Measurements from ENCODE around the gene PARK7. TPM values are rescaled to one million over a fixed set of nuclear protein-coding genes. Genes with fewer than 3 reads are reported as not detected.

Gene PARK7
- total RNA-seq, 4 donors from 2014 or later, result 40.4 to 103 (median 82.8) TPM

DNA sequence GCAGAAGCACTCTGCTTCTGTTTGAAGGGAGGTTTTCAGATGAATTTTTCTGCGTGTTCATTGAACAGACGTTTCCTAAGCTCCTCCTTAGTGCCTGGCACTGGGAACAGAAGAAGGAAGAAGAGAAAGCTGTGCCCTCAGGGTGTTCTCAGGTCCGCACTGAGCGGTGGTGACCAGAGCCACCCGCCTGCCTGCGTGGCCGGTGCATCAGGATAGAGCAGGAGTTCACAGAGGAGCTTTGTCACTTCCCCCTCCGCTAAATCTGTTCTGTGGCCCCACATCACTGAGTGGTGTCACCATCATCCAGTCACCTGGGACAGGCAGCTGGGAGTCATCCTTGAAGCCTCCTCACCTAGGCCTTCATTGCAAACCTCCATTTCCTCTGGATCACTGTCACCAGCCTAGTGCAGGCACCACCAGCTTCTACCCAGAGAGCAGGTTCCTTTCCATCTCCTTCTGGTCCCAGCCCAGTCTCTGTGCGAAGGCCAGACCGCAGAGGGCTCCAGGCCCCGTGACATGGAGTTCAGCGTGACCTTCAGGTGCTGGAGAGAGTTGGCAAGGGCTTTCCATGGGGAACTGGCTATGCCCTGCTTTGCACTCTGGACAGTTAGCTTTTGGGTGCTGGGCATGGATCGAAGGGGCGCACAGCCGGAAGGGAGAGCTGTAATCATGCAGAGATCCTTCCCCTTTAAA lies 21.7 kb downstream of the PARK7 start:
- Histone ChIP-seq H3K27ac (no peak overlapping the region), H3K4me1 (peaks cover 0 to 8% (median 4%) of the 10 kb centered on the region in 4 donors), H3K36me3 (peaks cover 0 to 28% (median 13%) of the 10 kb centered on the region in 4 donors), H3K4me3 (no peak overlapping the region), H3K9me3 (no peaks in the 10 kb centered on the region), H3K27me3 (no peaks in the 10 kb centered on the region)
- intact Hi-C loops (cut with DNase I; ENCODE audit: low total_unique reads) (no loop called here), in situ Hi-C loops (cut with MboI; ENCODE audit: low pct_ligation_motif_present in 1 of 4, low pct_unique_long_range_greater_than_20kb in 1 of 4, low sequenced_read_pairs in 3 of 4) (loop anchor here in 2 of 4 donors (10.0 to 25.0 kb wide), 3 partner anchors 332 to 879 kb away; partner anchors contain the start of gene SLC45A1 (in 2 of the 2))
- TF ChIP-seq, protein P1, sequence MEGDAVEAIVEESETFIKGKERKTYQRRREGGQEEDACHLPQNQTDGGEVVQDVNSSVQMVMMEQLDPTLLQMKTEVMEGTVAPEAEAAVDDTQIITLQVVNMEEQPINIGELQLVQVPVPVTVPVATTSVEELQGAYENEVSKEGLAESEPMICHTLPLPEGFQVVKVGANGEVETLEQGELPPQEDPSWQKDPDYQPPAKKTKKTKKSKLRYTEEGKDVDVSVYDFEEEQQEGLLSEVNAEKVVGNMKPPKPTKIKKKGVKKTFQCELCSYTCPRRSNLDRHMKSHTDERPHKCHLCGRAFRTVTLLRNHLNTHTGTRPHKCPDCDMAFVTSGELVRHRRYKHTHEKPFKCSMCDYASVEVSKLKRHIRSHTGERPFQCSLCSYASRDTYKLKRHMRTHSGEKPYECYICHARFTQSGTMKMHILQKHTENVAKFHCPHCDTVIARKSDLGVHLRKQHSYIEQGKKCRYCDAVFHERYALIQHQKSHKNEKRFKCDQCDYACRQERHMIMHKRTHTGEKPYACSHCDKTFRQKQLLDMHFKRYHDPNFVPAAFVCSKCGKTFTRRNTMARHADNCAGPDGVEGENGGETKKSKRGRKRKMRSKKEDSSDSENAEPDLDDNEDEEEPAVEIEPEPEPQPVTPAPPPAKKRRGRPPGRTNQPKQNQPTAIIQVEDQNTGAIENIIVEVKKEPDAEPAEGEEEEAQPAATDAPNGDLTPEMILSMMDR (IDR thresholded peaks at IDR 0.05), result no peak
- TF ChIP-seq EP300 (IDR thresholded peaks at IDR 0.05; ENCODE audit: low read depth) (no peak), POLR2A (IDR thresholded peaks at IDR 0.05) (no peak), POLR2AphosphoS5 (IDR thresholded peaks at IDR 0.05) (no peak)
- WGBS, 2 donors (ENCODE audit: low coverage in 1 of 2), result 96% methylated on average over 15 of the region's 15 CpGs; no CpG with 5 or more reads in 1 of the 2 donors
- no peak for DNase-seq

DNA sequence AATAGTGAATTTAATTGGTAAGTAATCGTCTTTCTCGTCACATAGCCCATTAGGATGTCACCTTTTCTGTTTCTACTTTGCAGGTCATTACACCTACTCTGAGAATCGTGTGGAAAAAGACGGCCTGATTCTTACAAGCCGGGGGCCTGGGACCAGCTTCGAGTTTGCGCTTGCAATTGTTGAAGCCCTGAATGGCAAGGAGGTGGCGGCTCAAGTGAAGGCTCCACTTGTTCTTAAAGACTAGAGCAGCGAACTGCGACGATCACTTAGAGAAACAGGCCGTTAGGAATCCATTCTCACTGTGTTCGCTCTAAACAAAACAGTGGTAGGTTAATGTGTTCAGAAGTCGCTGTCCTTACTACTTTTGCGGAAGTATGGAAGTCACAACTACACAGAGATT lies 23.3 kb downstream of the PARK7 start:
- TF ChIP-seq POLR2AphosphoS5 (IDR thresholded peaks at IDR 0.05) (no peak), POLR2A (IDR thresholded peaks at IDR 0.05) (no peak), EP300 (IDR thresholded peaks at IDR 0.05; ENCODE audit: low read depth) (no peak)
- TF ChIP-seq, protein P1 (IDR thresholded peaks at IDR 0.05), result no peak
- peaks cover 0 to 8% (median 4%) of the 10 kb centered on the region in 4 donors for H3K4me1 ChIP-seq
- 89 to 92% methylated on average over 11 to 15 of the region's 15 CpGs for WGBS, 2 donors (ENCODE audit: low coverage in 1 of 2)
- no peaks in the 10 kb centered on the region for H3K27me3 ChIP-seq
- no peak overlapping the region for H3K4me3 ChIP-seq
- intact Hi-C loops (cut with DNase I; ENCODE audit: low total_unique reads), result loop anchor here (2.0 kb wide), 1 partner anchor 330 kb away; no protein-coding TSS in a partner anchor
- H3K9me3 ChIP-seq, result no peaks in the 10 kb centered on the region
- in situ Hi-C loops (cut with MboI; ENCODE audit: low pct_ligation_motif_present in 1 of 4, low pct_unique_long_range_greater_than_20kb in 1 of 4, low sequenced_read_pairs in 3 of 4), result loop anchor here in 2 of 4 donors (10.0 to 25.0 kb wide), 3 partner anchors 330 to 877 kb away; partner anchors contain the start of gene SLC45A1 (in 2 of the 2)
- peaks cover 0 to 14% (median 6%) of the 10 kb centered on the region in 4 donors for H3K36me3 ChIP-seq
- no peak for DNase-seq
- no peak overlapping the region for H3K27ac ChIP-seq

DNA sequence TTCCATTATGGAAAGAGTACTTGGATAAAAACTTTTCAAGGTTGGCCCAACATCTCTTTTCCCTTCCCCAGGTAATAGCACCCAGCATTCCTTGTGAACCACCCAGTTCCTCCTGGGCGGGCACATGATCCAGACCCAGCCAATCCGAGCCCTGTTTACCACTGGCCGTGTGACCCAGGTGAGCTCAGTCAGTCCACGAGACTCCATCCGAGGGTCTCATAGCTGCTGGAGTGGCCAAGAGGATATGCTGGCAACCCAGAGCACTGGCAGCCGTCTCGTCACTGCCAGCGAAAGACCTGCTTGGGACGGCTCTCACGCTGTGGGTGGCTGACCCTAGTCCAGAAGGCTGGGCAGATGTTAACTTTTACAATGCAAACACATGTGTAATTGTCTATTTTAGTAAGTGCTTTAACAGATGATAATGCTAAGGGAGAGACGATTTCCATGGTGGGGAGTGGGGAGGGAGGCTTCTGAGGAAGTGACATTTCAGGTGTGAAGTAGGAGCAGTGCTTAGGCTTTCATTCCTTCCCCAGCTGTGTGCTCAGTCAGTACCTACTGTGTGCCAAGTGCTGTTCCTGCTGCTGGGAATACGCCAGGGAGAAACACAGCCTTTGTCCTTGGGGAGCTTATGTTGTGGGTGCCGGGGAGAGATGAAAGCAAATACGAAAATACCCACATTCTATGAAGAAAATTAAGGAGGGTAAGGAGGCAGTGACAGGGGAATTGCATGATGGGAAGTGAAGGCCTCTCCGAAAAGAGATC lies 24.5 kb downstream of the PARK7 start:
- intact Hi-C loops (cut with DNase I; ENCODE audit: low total_unique reads) (loop anchor here (2.0 kb wide), 1 partner anchor 329 kb away; no protein-coding TSS in a partner anchor), in situ Hi-C loops (cut with MboI; ENCODE audit: low pct_ligation_motif_present in 1 of 4, low pct_unique_long_range_greater_than_20kb in 1 of 4, low sequenced_read_pairs in 3 of 4) (loop anchor here in 2 of 4 donors (10.0 to 25.0 kb wide), 3 partner anchors 329 to 876 kb away; partner anchors contain the start of gene SLC45A1 (in 2 of the 2))
- no peak for TF ChIP-seq POLR2A (IDR thresholded peaks at IDR 0.05)
- TF ChIP-seq, protein P1 (IDR thresholded peaks at IDR 0.05), result no peak
- TF ChIP-seq EP300 (IDR thresholded peaks at IDR 0.05; ENCODE audit: low read depth), result no peak
- TF ChIP-seq POLR2AphosphoS5 (IDR thresholded peaks at IDR 0.05), result no peak
- no peak overlapping the region for H3K4me3 ChIP-seq
- no peak for DNase-seq
- H3K4me1 ChIP-seq, result peaks cover 0 to 8% (median 4%) of the 10 kb centered on the region in 4 donors
- no peak overlapping the region for H3K27ac ChIP-seq
- H3K27me3 ChIP-seq, result no peaks in the 10 kb centered on the region
- H3K36me3 ChIP-seq, result peaks cover 0 to 14% (median 6%) of the 10 kb centered on the region in 4 donors
- no peaks in the 10 kb centered on the region for H3K9me3 ChIP-seq
- 85 to 89% methylated on average over 8 to 15 of the region's 15 CpGs for WGBS, 2 donors (ENCODE audit: low coverage in 1 of 2)

DNA sequence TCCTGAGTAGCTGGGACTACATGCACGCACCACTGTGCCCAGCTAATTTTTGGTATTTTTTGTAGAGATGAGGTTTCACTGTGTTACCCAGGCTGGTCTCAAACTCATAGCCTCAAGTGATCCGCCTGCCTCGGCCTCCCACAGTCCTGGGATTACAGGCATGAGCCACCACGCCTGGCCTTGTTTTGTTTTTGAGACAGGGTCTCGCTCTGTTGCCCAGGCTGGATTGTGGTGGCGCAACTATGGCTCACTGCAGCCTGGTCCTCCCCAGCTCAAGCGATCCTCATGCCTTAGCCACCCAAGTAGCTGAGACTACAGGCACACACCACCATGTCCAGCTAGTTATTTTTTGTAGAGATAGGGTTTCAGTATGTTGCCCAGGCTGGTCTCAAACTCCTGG lies 26.0 kb downstream of the PARK7 start:
- intact Hi-C loops (cut with DNase I; ENCODE audit: low total_unique reads), result no loop called here

More for the DNA sequence above, 26.0 kb downstream of the PARK7 start:
- TF ChIP-seq POLR2A (IDR thresholded peaks at IDR 0.05) (no peak), EP300 (IDR thresholded peaks at IDR 0.05; ENCODE audit: low read depth) (no peak), POLR2AphosphoS5 (IDR thresholded peaks at IDR 0.05) (no peak)
- TF ChIP-seq, protein P1 (IDR thresholded peaks at IDR 0.05), result no peak
- Histone ChIP-seq H3K4me3 (no peak overlapping the region), H3K27ac (no peak overlapping the region), H3K36me3 (peaks cover 0 to 14% (median 6%) of the 10 kb centered on the region in 4 donors), H3K27me3 (no peaks in the 10 kb centered on the region), H3K4me1 (peaks cover 0 to 3% (median under 1%) of the 10 kb centered on the region in 4 donors), H3K9me3 (no peaks in the 10 kb centered on the region)
- 93% methylated on average over 3 to 7 of the region's 7 CpGs for WGBS, 2 donors (ENCODE audit: low coverage in 1 of 2)
- no peak for DNase-seq
- in situ Hi-C loops (cut with MboI; ENCODE audit: low pct_ligation_motif_present in 1 of 4, low pct_unique_long_range_greater_than_20kb in 1 of 4, low sequenced_read_pairs in 3 of 4), result loop anchor here in 2 of 4 donors (10.0 to 25.0 kb wide), 3 partner anchors 327 to 875 kb away; partner anchors contain the start of gene SLC45A1 (in 2 of the 2)

Data from transverse colon (tissue), 4 donors.